GM18868 (cell line): ENCODE data around the gene PCDHGB6.
"Not testable (repeated sequence)": the region's sequence is repeated elsewhere in the genome, so short reads cannot be mapped to it uniquely, and the experiment has no call there.

Experiments
- ATAC-seq: cut with Tn5 transposase; IDR thresholded peaks from one replicate; pipeline ENCODE4 v1.9.1; 2021; ENCODE audit warnings: mild to moderate bottlenecking, moderate library complexity; ENCODE audit not compliant: unreplicated experiment

Gene PCDHGB6

GRCh38 chr5:141407790-141408505 lies at the start of gene PCDHGB6:
PCDHGB6 (plus strand) TSS chr5:141408021; CDS start chr5:141408203, 182 bp downstream.
- peak; percentile 82 for ATAC-seq

GRCh38 chr5:141359790-141360426 lies 47.9 kb upstream of the PCDHGB6 start, which contains the start of gene PCDHGB2:
PCDHGB2 (plus strand) TSS chr5:141359994; CDS start chr5:141360136, 142 bp downstream.
- ATAC-seq, result peak; percentile 79

GRCh38 chr5:141360685-141361084 lies 47.1 kb upstream of the PCDHGB6 start:
- no peak for ATAC-seq

GRCh38 chr5:141362719-141363118 lies 45.1 kb upstream of the PCDHGB6 start:
- ATAC-seq, result no peak

GRCh38 chr5:141363952-141364660 lies 43.7 kb upstream of the PCDHGB6 start, which contains the start of gene PCDHGA5:
PCDHGA5 (plus strand) TSS chr5:141364162; CDS start chr5:141364331, 169 bp downstream.
- no peak for ATAC-seq

GRCh38 chr5:141366016-141366896 lies 41.6 kb upstream of the PCDHGB6 start:
- no peak for ATAC-seq

- peak; percentile 99 for ATAC-seq
These were observed 37.6 kb upstream of the PCDHGB6 start, which contains the start of gene PCDHGB3 for GRCh38 chr5:141369994-141370848. PCDHGB3 (plus strand) TSS chr5:141370242; CDS start chr5:141370395, 153 bp downstream.

- ATAC-seq, result no peak
These were observed 36.0 kb upstream of the PCDHGB6 start for GRCh38 chr5:141371572-141372475.

- no peak for ATAC-seq
These were observed 34.0 kb upstream of the PCDHGB6 start, which contains the start of gene PCDHGA6 for GRCh38 chr5:141373673-141374317. PCDHGA6 (plus strand) TSS chr5:141373891; CDS start chr5:141374084, 193 bp downstream.

- ATAC-seq, result no peak
These were observed 33.2 kb upstream of the PCDHGB6 start for GRCh38 chr5:141374627-141375026.

- ATAC-seq, result not testable (repeated sequence)
These were observed 32.2 kb upstream of the PCDHGB6 start for GRCh38 chr5:141375444-141376155.

- peak; percentile 83 for ATAC-seq
These were observed 25.1 kb upstream of the PCDHGB6 start, which contains the start of gene PCDHGA7 for GRCh38 chr5:141382469-141383294. PCDHGA7 (plus strand) TSS chr5:141382742; CDS start chr5:141382900, 158 bp downstream.

GRCh38 chr5:141383345-141383744 lies 24.5 kb upstream of the PCDHGB6 start:
- no peak for ATAC-seq

- ATAC-seq, result no peak
These were observed 23.2 kb upstream of the PCDHGB6 start for GRCh38 chr5:141384471-141385267.

- ATAC-seq, result peak; percentile 89
These were observed 20.1 kb upstream of the PCDHGB6 start, which contains the start of gene PCDHGB4 for GRCh38 chr5:141387557-141388311. PCDHGB4 (plus strand) TSS chr5:141387698; CDS start chr5:141387885, 187 bp downstream.
